GM18867 (cell line): ENCODE data around the gene YIPF3.
"Not testable (repeated sequence)": the region's sequence is repeated elsewhere in the genome, so short reads cannot be mapped to it uniquely, and the experiment has no call there.

Source experiments
- ATAC-seq: cut with Tn5 transposase; IDR thresholded peaks from one replicate; pipeline ENCODE4 v1.9.1; 2021; ENCODE audit warnings: mild to moderate bottlenecking, moderate library complexity; ENCODE audit not compliant: unreplicated experiment

YIPF3 gene

DNA sequence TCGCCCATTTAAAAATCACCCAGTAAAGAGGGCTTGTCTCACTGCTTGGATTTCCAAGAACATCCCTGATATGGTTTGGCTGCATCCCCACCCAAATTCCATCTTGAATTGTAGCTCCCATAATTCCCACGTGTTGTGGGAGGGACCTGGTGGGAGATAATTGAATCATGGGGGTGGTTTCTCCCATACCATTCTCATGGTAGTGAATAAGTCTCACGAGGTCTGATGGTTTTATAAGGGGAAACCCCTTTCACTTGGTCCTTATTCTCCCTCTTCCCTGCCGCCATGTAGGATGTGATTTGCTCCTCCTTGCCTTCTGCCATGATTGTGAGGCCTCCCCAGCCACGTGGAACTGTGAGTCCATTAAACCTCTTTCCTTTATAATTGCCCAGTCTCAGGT is 49.5 kb downstream of the YIPF3 start:
- ATAC-seq = not testable (repeated sequence)

GRCh38 chr6:43465948-43466347 is 50.8 kb downstream of the YIPF3 start:
- ATAC-seq = no peak

- ATAC-seq = no peak
Observed at GRCh38 chr6:43464337-43464736, 52.4 kb downstream of the YIPF3 start.

DNA sequence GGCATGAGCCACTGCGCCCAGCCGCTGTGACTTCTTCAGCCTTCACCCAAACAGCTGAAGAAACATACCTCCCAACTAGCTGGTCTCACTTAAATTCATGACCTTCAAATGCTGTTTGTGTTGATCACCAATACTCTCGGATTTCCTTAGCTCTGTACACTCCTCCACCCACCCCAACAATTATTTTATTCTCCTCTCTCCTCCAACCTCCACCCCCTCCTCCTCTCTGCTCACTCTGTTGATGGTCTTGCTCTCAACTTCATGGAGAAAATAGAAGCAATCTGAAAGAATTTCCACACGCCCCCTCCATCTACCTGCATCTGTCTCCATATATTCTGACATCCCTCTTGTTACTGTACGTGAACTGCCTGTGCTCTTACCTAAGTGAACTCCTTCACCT is 54.8 kb downstream of the YIPF3 start:
- ATAC-seq = no peak
